ENCODE results near the gene INTS14.

GRCh38 chr15:65530318-65531111, 80.4 kb downstream of the INTS14 start, which contains the start of gene HACD3:
- no peak for TF ChIP-seq EZH2 (IDR thresholded peaks at IDR 0.05; ENCODE audit: insufficient read depth, low read length)
- TF ChIP-seq CTCF (IDR thresholded peaks at IDR 0.05; ENCODE audit: insufficient read depth, low read depth, low read length): no peak
